Body of pancreas (tissue), 4 donors: ENCODE measurements around the gene ADORA1. TPM values are rescaled to one million over a fixed set of nuclear protein-coding genes. Genes with fewer than 3 reads are reported as not detected.

Experiments used
- ATAC-seq: fragments of 150-250 bp; one replicate; pipeline ENCODE4 v1.9.1; 2016
- DNase-seq, 4 donors: peaks; one replicate each; pipeline ENCODE4 v3.0.0-alpha.2; 2019
- H3K27ac ChIP-seq, 4 donors: fragments of 200-600 bp; sonication (generic); 1 replicate in 3 of 4; 2 replicates in 1 of 4; pipeline versions ENCODE4 v1.5.1 to v1.6.1; 2016 to 2019; ENCODE audit warnings: mild to moderate bottlenecking in 1 of 4, mixed read lengths in 1 of 4, moderate library complexity in 1 of 4
- H3K27me3 ChIP-seq, 2 donors: fragments of 200-600 bp; sonication (generic); one replicate each; pipeline ENCODE4 v1.6.0; 2016; ENCODE audit warnings: mild to moderate bottlenecking in 1 of 2
- H3K36me3 ChIP-seq, 2 donors: fragments of 200-600 bp; sonication (generic); replicated peaks in 1 of 2; 2 replicates each; pipeline ENCODE4 v1.5.1; 2016; ENCODE audit warnings: low read depth in 2 of 2; ENCODE audit not compliant: insufficient read depth in 1 of 2
- H3K4me1 ChIP-seq: fragments of 200-600 bp; sonication (generic); one replicate; pipeline ENCODE4 v1.6.0; 2016
- H3K4me3 ChIP-seq, 2 donors: fragments of 200-600 bp; sonication (generic); 1 replicate in 1 of 2; 2 replicates in 1 of 2; pipeline ENCODE4 v1.5.1; 2016 to 2019
- H3K9me3 ChIP-seq, 3 donors: fragments of 200-600 bp; sonication (generic); 1 replicate in 2 of 3; 2 replicates in 1 of 3; pipeline ENCODE4 v1.5.1; 2016
- CTCF ChIP-seq, 7 experiments: fragments of 450-650 bp in 4 of 7; fragments of 200-600 bp in 3 of 7; sonication (generic) in 3 of 7; IDR thresholded peaks; one replicate each; pipeline ENCODE4 v1.5.1; 2016 to 2019; ENCODE audit warnings: antibody characterized with exemption in 7 of 7
- POLR2A ChIP-seq, 3 donors: fragments of 450-650 bp; IDR thresholded peaks; one replicate each; pipeline ENCODE4 v1.6.1; 2016; ENCODE audit warnings: antibody characterized with exemption in 3 of 3, mild to moderate bottlenecking in 2 of 3
- WGBS, 2 donors: methylation state at CpG; one replicate each; pipeline ENCODE4 v1.1.5; 2017; 5-methylcytosine and 5-hydroxymethylcytosine counted together
- intact Hi-C: fragments of 100-400 bp; cut with DNase I; formaldehyde crosslinking; loops from one replicate; pipeline ENCODE4 v1.15.1; 2023
- total RNA-seq, 2 donors: library from RNA; depleted of rRNA; stranded (reverse); fragments of >200 nt; gene quantifications; one replicate each; pipeline ENCODE4 v1.1.0, GENCODE V29; 2016

The ADORA1 gene
- total RNA-seq, 2 donors from 2014 or later, result 16.1 to 21.1 TPM

GRCh38 chr1:203112475-203112874, 15.1 kb upstream of the ADORA1 start:
- 10 to 14% methylated on average over 2 of the region's 2 CpGs for WGBS, 2 donors
- no peak for ATAC-seq
- Histone ChIP-seq H3K4me3 (no peak overlapping the region), H3K27me3 (no peaks in the 10 kb centered on the region), H3K9me3 (no peaks in the 10 kb centered on the region), H3K36me3 (no peaks in the 10 kb centered on the region), H3K4me1 (peaks cover under 1% of the 10 kb centered on the region), H3K27ac (no peak overlapping the region)
- TF ChIP-seq POLR2A (IDR thresholded peaks at IDR 0.05), result no peak
- TF ChIP-seq CTCF (IDR thresholded peaks at IDR 0.05), result no peak
- no peak for DNase-seq
- intact Hi-C loops, result no loop called here

- DNase-seq, result no peak
- no peak for ATAC-seq
- Histone ChIP-seq H3K4me1 (peaks cover 7% of the 10 kb centered on the region), H3K9me3 (no peaks in the 10 kb centered on the region), H3K4me3 (no peak overlapping the region), H3K27me3 (no peaks in the 10 kb centered on the region), H3K27ac (no peak overlapping the region), H3K36me3 (no peaks in the 10 kb centered on the region)
- TF ChIP-seq CTCF (IDR thresholded peaks at IDR 0.05) (no peak), POLR2A (IDR thresholded peaks at IDR 0.05) (no peak)
- 47 to 57% methylated on average over 4 of the region's 4 CpGs for WGBS, 2 donors
- intact Hi-C loops, result no loop called here
These were observed 14.2 kb upstream of the ADORA1 start for GRCh38 chr1:203113308-203113707.

GRCh38 chr1:203114202-203114601, 13.3 kb upstream of the ADORA1 start:
- Histone ChIP-seq H3K27ac (no peak overlapping the region), H3K9me3 (no peaks in the 10 kb centered on the region), H3K4me1 (peaks cover 7% of the 10 kb centered on the region), H3K4me3 (no peak overlapping the region), H3K36me3 (no peaks in the 10 kb centered on the region), H3K27me3 (no peaks in the 10 kb centered on the region)
- TF ChIP-seq POLR2A (IDR thresholded peaks at IDR 0.05) (no peak), CTCF (IDR thresholded peaks at IDR 0.05) (no peak)
- DNase-seq (no peak), ATAC-seq (no peak)
- intact Hi-C loops, result no loop called here
- WGBS, 2 donors, result 51 to 56% methylated on average over 7 of the region's 7 CpGs

DNA sequence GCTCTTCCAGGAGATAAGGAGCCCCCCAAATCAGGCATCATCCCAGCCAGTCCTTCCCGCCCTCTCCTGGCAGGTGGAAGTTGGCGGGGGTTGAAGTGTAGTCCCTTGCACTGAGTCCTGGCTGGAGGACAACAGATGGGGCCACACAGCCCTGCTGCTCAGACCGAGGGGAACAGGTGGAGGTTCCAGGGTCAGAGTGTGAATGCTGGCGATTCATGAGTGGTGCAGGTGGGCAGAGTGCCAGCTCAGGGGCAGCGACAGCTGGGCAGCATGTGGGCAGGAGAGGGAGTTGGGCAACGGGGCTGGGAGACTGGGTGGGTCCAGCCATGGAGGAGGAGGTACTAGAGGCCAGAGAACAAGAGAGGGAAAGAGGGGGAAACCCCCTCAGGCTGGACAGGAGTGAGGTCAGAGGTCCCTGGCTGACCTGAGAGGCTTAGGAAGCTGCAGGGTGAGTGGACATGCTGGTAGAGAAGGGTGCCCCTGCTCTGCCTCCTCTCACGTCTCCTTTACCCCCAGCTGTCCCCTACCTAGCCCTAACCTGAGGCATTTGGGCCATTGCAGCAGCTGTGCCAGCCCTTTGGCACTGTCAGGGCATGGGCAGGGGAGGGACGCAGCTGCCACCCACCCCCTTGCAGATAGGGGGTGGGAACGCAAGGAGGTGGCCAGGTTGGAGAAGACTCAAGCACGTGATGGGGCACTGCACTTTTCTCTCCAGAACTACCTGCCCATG, 11.3 kb upstream of the ADORA1 start:
- H3K27me3 ChIP-seq, result no peaks in the 10 kb centered on the region

More for the DNA sequence above, 11.3 kb upstream of the ADORA1 start:
- H3K4me1 ChIP-seq, result peaks cover 7% of the 10 kb centered on the region
- H3K9me3 ChIP-seq, result no peaks in the 10 kb centered on the region
- H3K27ac ChIP-seq, result no peak overlapping the region
- intact Hi-C loops, result loop anchor here (2.0 to 5.0 kb wide), 2 partner anchors 56 to 99 kb away; no protein-coding TSS in a partner anchor
- TF ChIP-seq POLR2A (IDR thresholded peaks at IDR 0.05), result no peak
- no peak for TF ChIP-seq CTCF (IDR thresholded peaks at IDR 0.05)
- H3K4me3 ChIP-seq, result no peak overlapping the region
- no peaks in the 10 kb centered on the region for H3K36me3 ChIP-seq
- WGBS, 2 donors, result 37 to 46% methylated on average over 9 to 10 of the region's 10 CpGs
- DNase-seq, result no peak
- no peak for ATAC-seq
